Stimulated activated CD8-positive, alpha-beta memory T cell treated with anti-CD3 and anti-CD28 coated beads, Interleukin-7, amount 100 ng/mL, for 24 hours (primary cell): Measurements from ENCODE around the gene DUSP11.
"Not testable (repeated sequence)": the region's sequence is repeated elsewhere in the genome, so short reads cannot be mapped to it uniquely, and the experiment has no call there.

Experiments used
- DNase-seq: peaks from one replicate; pipeline ENCODE4 v3.0.0-alpha.2; 2020; ENCODE audit warnings: low read depth

The DUSP11 gene

GRCh38 chr2:73717695-73718094, 62.2 kb downstream of the DUSP11 start:
- DNase-seq, result not testable (repeated sequence)

DNA sequence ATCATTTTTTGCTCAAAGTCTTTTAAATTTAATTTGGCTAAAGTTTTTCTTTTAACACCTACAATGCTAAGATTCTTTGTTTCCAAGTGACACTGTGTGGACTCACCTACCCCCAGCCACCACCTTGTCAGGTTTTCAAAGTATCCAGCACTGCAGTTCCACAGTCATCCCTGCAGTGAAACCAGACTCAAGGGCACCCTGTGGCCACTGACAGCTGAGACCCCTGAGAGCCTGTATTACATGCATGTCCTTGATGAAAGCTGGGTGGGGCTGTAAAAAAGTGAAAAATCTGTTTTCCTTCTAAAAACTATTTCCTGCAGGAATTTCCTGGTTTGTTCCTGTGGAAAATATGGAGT, 62.7 kb downstream of the DUSP11 start:
- no peak for DNase-seq

- DNase-seq, result no peak
Measured at GRCh38 chr2:73716543-73717250, 63.2 kb downstream of the DUSP11 start.

DNA sequence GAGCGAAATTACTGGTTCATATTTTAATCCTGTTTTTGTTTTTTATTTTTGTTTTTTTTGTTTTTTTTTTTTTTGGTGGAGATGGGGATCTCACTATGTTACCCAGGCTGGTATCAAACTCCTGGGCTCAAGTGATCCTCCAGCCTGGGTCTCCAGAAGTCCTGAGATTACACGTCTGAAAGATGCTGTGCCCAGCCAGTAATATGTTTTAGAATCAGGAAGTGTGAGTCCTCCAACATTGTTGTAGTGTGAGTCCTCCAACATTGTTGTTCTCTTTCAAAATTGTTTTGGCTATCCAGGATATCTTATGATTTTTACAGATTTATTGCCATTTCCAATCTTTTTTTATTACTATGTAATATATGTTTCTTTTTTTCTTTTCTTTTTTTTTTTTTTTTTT, 65.8 kb downstream of the DUSP11 start:
- no peak for DNase-seq
